HL-60 (cell line): ENCODE measurements around the gene CELSR2.
A peak's percentile ranks its signal among the peaks of the same experiment; 100 is the strongest.

Source experiments
- DNase-seq, 2 experiments: peaks; one replicate each; pipeline ENCODE4 v3.0.0-alpha.2; 2010 to 2020; ENCODE audit warnings: low read depth in 1 of 2, low spot score in 1 of 2
- H3K27ac ChIP-seq: fragments of 250-450 bp; sonication (Bioruptor Pico); replicated peaks from 2 replicates; pipeline ENCODE4 v1.5.1; 2020; ENCODE audit warnings: mild to moderate bottlenecking, moderate library complexity
- H3K27me3 ChIP-seq: fragments of 250-450 bp; sonication (Bioruptor Pico); 2 replicates; pipeline ENCODE4 v1.5.1; 2021; ENCODE audit warnings: mild to moderate bottlenecking, moderate library complexity; ENCODE audit not compliant: insufficient read depth, poor library complexity, severe bottlenecking
- H3K4me3 ChIP-seq: replicated peaks from 2 replicates; pipeline ENCODE4 v1.5.1; 2011; ENCODE audit warnings: mild to moderate bottlenecking, control low read depth, low read length; ENCODE audit not compliant: insufficient read depth
- GABPA ChIP-seq: IDR thresholded peaks from 2 replicates; pipeline ENCODE4 v1.6.1; 2012; ENCODE audit warnings: low read depth
- POLR2AphosphoS5 ChIP-seq: IDR thresholded peaks from 2 replicates; pipeline ENCODE4 v1.6.1; 2012; ENCODE audit warnings: low read depth
- SPI1 ChIP-seq: IDR thresholded peaks from 2 replicates; pipeline ENCODE4 v1.6.1; 2012; ENCODE audit warnings: low read depth, mild to moderate bottlenecking, borderline replicate concordance
- TF ChIP-seq, protein P1 (sequence below): IDR thresholded peaks from 2 replicates; pipeline ENCODE4 v1.6.1; 2012; ENCODE audit warnings: low read depth; ENCODE audit not compliant: insufficient replicate concordance
- TF ChIP-seq, protein P2 (sequence below): IDR thresholded peaks from one replicate; pipeline ENCODE4 v1.5.1; 2011; ENCODE audit warnings: low read length, control low read depth, inconsistent platforms; ENCODE audit not compliant: insufficient read depth

CELSR2 gene

GRCh38 chr1:109263597-109264378, 14.4 kb downstream of the CELSR2 start:
- peak; percentile 69 to 76 for DNase-seq
- H3K27ac ChIP-seq = no peak overlapping the region
- TF ChIP-seq, protein P1, sequence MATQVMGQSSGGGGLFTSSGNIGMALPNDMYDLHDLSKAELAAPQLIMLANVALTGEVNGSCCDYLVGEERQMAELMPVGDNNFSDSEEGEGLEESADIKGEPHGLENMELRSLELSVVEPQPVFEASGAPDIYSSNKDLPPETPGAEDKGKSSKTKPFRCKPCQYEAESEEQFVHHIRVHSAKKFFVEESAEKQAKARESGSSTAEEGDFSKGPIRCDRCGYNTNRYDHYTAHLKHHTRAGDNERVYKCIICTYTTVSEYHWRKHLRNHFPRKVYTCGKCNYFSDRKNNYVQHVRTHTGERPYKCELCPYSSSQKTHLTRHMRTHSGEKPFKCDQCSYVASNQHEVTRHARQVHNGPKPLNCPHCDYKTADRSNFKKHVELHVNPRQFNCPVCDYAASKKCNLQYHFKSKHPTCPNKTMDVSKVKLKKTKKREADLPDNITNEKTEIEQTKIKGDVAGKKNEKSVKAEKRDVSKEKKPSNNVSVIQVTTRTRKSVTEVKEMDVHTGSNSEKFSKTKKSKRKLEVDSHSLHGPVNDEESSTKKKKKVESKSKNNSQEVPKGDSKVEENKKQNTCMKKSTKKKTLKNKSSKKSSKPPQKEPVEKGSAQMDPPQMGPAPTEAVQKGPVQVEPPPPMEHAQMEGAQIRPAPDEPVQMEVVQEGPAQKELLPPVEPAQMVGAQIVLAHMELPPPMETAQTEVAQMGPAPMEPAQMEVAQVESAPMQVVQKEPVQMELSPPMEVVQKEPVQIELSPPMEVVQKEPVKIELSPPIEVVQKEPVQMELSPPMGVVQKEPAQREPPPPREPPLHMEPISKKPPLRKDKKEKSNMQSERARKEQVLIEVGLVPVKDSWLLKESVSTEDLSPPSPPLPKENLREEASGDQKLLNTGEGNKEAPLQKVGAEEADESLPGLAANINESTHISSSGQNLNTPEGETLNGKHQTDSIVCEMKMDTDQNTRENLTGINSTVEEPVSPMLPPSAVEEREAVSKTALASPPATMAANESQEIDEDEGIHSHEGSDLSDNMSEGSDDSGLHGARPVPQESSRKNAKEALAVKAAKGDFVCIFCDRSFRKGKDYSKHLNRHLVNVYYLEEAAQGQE = no peak
- TF ChIP-seq, protein P2, sequence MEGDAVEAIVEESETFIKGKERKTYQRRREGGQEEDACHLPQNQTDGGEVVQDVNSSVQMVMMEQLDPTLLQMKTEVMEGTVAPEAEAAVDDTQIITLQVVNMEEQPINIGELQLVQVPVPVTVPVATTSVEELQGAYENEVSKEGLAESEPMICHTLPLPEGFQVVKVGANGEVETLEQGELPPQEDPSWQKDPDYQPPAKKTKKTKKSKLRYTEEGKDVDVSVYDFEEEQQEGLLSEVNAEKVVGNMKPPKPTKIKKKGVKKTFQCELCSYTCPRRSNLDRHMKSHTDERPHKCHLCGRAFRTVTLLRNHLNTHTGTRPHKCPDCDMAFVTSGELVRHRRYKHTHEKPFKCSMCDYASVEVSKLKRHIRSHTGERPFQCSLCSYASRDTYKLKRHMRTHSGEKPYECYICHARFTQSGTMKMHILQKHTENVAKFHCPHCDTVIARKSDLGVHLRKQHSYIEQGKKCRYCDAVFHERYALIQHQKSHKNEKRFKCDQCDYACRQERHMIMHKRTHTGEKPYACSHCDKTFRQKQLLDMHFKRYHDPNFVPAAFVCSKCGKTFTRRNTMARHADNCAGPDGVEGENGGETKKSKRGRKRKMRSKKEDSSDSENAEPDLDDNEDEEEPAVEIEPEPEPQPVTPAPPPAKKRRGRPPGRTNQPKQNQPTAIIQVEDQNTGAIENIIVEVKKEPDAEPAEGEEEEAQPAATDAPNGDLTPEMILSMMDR = peak; percentile 97
- H3K27me3 ChIP-seq = no peaks in the 10 kb centered on the region
- no peak overlapping the region for H3K4me3 ChIP-seq

DNA sequence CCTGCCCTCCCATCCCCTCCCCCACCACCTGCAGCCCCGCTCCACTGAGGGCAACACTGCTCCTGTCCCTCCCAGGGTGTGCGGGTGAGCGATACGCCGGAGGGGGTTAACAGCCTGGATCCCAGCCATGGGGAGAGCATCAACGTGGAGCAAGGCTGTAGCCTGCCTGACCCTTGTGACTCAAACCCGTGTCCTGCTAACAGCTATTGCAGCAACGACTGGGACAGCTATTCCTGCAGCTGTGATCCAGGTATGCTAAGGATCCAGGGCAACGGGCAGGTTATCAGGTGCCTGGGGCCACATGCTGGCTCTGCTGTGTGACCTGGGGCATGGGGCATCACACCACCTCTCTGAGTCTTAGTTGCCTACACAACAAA, 15.0 kb downstream of the CELSR2 start:
- no peak for TF ChIP-seq POLR2AphosphoS5
- TF ChIP-seq, protein P1 = no peak
- TF ChIP-seq, protein P2 = no peak
- Histone ChIP-seq H3K4me3 (no peak overlapping the region), H3K27ac (no peak overlapping the region), H3K27me3 (no peaks in the 10 kb centered on the region)
- DNase-seq = no peak

- no peak overlapping the region for H3K27ac ChIP-seq
Observed at GRCh38 chr1:109265016-109265415, 15.7 kb downstream of the CELSR2 start.

More at GRCh38 chr1:109265016-109265415, 15.7 kb downstream of the CELSR2 start:
- Histone ChIP-seq H3K4me3 (no peak overlapping the region), H3K27me3 (no peaks in the 10 kb centered on the region)
- TF ChIP-seq, protein P2 = no peak
- TF ChIP-seq SPI1 (no peak), GABPA (no peak), POLR2AphosphoS5 (no peak)
- TF ChIP-seq, protein P1 = no peak
- DNase-seq = no peak
